ENCODE results near the gene LAMB1. TPM values are rescaled to one million over a fixed set of nuclear protein-coding genes. Genes with fewer than 3 reads are reported as not detected.

LAMB1 gene
- total and polyA plus RNA-seq, 2 of the 13 experiments (the other 11 are each of a cell fraction or from before 2014, with no cell fraction given) = 109 to 124 TPM

DNA sequence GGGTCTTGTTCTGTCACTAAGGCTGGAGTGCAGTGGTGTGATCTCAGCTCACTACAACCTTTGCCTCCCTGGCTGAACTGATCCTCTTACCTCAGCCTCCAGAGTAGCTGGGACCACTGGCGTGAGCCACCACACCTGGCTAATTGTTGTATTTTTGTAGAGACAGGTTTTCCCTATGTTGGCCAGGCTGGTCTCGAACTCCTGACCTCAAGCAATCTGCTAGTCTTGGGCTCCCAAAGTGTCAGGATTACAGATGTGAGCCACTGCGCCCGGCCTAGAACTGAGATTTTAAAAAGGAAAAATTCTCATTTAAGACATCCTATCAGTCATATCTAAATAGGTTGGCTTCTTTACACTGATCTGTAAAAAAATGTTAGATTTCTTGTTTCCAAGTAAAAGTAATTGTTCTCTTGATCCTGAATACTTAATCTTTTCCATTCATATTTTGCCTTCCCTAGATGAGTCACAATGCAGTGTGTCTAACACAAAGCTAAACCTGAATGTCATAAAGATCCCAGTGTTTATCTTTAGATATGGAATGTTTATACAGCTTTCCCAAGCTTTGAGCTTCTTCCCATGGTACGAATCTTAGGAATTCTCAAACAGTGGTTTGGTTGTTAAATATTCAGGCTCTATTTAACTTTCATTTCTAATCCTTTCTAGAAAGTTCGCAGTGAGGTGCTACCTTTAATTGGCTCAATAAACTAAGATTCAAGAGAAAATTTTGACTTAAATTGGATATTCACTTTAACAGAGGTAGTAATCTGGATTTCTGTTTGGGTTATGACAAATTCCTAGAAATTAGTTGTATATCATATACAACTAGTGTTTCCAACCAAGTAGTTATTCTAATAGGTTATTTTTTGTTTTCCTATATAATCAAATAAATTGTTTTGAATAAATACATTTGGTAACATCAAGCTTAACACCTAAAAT is 12.1 kb upstream of the LAMB1 start (continued):
- TF ChIP-seq ZNF30 (CRISPR knock-in tag; IDR thresholded peaks at IDR 0.05) = no peak
- no peak for TF ChIP-seq ZNF598 (CRISPR knock-in tag; IDR thresholded peaks at IDR 0.05; ENCODE audit: borderline replicate concordance)
- TF ChIP-seq ZNF737 (CRISPR knock-in tag; IDR thresholded peaks at IDR 0.05; ENCODE audit: borderline replicate concordance) = no peak
- TF ChIP-seq NCOA2 (CRISPR knock-in tag; IDR thresholded peaks at IDR 0.05) = peak; percentile 89
- TF ChIP-seq ZNF720 (CRISPR knock-in tag; IDR thresholded peaks at IDR 0.05) = no peak
- no peak for TF ChIP-seq SMAD1 (CRISPR knock-in tag; IDR thresholded peaks at IDR 0.05; ENCODE audit: borderline replicate concordance, low read depth)
- TF ChIP-seq TAF15 (IDR thresholded peaks at IDR 0.05; ENCODE audit: low read depth, low read length, poor library complexity, severe bottlenecking) = no peak
- no peak for TF ChIP-seq ZNF44 (CRISPR knock-in tag; IDR thresholded peaks at IDR 0.05)
- peak; percentile 27; the same call in 1 of the 2 replicates for TF ChIP-seq ZMYM3 (CRISPR knock-in tag; IDR thresholded peaks at IDR 0.05)
- TF ChIP-seq, protein P1, sequence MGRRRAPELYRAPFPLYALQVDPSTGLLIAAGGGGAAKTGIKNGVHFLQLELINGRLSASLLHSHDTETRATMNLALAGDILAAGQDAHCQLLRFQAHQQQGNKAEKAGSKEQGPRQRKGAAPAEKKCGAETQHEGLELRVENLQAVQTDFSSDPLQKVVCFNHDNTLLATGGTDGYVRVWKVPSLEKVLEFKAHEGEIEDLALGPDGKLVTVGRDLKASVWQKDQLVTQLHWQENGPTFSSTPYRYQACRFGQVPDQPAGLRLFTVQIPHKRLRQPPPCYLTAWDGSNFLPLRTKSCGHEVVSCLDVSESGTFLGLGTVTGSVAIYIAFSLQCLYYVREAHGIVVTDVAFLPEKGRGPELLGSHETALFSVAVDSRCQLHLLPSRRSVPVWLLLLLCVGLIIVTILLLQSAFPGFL (CRISPR knock-in tag; IDR thresholded peaks at IDR 0.05) = no peak
- TF ChIP-seq, protein P2, sequence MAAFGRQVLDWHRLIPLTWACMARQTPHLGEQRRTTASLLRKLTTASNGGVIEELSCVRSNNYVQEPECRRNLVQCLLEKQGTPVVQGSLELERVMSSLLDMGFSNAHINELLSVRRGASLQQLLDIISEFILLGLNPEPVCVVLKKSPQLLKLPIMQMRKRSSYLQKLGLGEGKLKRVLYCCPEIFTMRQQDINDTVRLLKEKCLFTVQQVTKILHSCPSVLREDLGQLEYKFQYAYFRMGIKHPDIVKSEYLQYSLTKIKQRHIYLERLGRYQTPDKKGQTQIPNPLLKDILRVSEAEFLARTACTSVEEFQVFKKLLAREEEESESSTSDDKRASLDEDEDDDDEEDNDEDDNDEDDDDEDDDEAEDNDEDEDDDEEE (CRISPR knock-in tag; IDR thresholded peaks at IDR 0.05) = no peak
- TF ChIP-seq MXD4 (CRISPR knock-in tag; IDR thresholded peaks at IDR 0.05) = no peak
- no peak for TF ChIP-seq KLF12 (CRISPR knock-in tag; IDR thresholded peaks at IDR 0.05; ENCODE audit: borderline replicate concordance)
- TF ChIP-seq ZNF143 (CRISPR knock-in tag; IDR thresholded peaks at IDR 0.05) = no peak
- no peak for TF ChIP-seq CHD2 (IDR thresholded peaks at IDR 0.05; ENCODE audit: low read depth, low read length)
- no peak for TF ChIP-seq ZNF317 (CRISPR knock-in tag; IDR thresholded peaks at IDR 0.05)
- TF ChIP-seq MAFK (conservative IDR thresholded peaks at IDR 0.05 in 1 of 2, IDR thresholded peaks at IDR 0.05 in 1 of 2; ENCODE audit: low read length in 2 of 2) = no peak
- TF ChIP-seq NFRKB (IDR thresholded peaks at IDR 0.05) = no peak
- TF ChIP-seq ZNF660 (CRISPR knock-in tag; IDR thresholded peaks at IDR 0.05; ENCODE audit: borderline replicate concordance, low read depth) = no peak
- no peak for TF ChIP-seq ZIK1 (CRISPR knock-in tag; IDR thresholded peaks at IDR 0.05; ENCODE audit: borderline replicate concordance, low read depth)
- TF ChIP-seq, protein P3, sequence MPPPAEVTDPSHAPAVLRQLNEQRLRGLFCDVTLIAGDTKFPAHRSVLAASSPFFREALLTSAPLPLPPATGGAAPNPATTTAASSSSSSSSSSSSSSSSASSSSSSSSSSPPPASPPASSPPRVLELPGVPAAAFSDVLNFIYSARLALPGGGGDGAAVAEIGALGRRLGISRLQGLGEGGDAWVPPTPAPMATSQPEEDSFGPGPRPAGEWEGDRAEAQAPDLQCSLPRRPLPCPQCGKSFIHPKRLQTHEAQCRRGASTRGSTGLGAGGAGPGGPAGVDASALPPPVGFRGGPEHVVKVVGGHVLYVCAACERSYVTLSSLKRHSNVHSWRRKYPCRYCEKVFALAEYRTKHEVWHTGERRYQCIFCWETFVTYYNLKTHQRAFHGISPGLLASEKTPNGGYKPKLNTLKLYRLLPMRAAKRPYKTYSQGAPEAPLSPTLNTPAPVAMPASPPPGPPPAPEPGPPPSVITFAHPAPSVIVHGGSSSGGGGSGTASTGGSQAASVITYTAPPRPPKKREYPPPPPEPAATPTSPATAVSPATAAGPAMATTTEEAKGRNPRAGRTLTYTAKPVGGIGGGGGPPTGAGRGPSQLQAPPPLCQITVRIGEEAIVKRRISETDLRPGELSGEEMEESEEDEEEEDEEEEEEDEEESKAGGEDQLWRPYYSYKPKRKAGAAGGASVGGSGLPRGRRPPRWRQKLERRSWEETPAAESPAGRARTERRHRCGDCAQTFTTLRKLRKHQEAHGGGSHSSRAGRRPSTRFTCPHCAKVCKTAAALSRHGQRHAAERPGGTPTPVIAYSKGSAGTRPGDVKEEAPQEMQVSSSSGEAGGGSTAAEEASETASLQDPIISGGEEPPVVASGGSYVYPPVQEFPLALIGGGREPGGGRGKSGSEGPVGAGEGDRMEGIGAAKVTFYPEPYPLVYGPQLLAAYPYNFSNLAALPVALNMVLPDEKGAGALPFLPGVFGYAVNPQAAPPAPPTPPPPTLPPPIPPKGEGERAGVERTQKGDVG (CRISPR knock-in tag; IDR thresholded peaks at IDR 0.05; ENCODE audit: borderline replicate concordance) = no peak
- no peak for TF ChIP-seq KDM2A (CRISPR knock-in tag; IDR thresholded peaks at IDR 0.05; ENCODE audit: borderline replicate concordance, low read depth)
- no peak for TF ChIP-seq ZNF605 (CRISPR knock-in tag; IDR thresholded peaks at IDR 0.05)

All from HepG2 (cell line).